Thoracic aorta (tissue), 2 donors: ENCODE data around the gene FIGLA. TPM values are rescaled to one million over a fixed set of nuclear protein-coding genes. Genes with fewer than 3 reads are reported as not detected.

Experiments used
- ATAC-seq: fragments of 150-250 bp; one replicate; pipeline ENCODE4 v1.8.0; 2017; ENCODE audit warnings: low read depth; ENCODE audit not compliant: insufficient number of reproducible peaks, low FRiP score
- DNase-seq: peaks from one replicate; pipeline ENCODE4 v3.0.0-alpha.2; 2020; ENCODE audit warnings: low spot score
- H3K27ac ChIP-seq, 2 donors: fragments of 200-600 bp; sonication (generic); 1 replicate in 1 of 2; 2 replicates in 1 of 2; pipeline ENCODE4 v1.5.1; 2016; ENCODE audit warnings: mild to moderate bottlenecking in 2 of 2, moderate library complexity in 2 of 2
- H3K27me3 ChIP-seq: fragments of 200-600 bp; sonication (generic); replicated peaks from 2 replicates; pipeline ENCODE4 v1.6.0; 2016; ENCODE audit warnings: mild to moderate bottlenecking; ENCODE audit not compliant: insufficient read depth
- H3K36me3 ChIP-seq: fragments of 200-600 bp; sonication (generic); one replicate; pipeline ENCODE4 v1.5.1; 2016
- H3K4me1 ChIP-seq, 2 donors: fragments of 200-600 bp; sonication (generic); 1 replicate in 1 of 2; 2 replicates in 1 of 2; pipeline versions ENCODE4 v1.5.1 to v1.6.0; 2016; ENCODE audit warnings: low read depth in 2 of 2, mild to moderate bottlenecking in 1 of 2; ENCODE audit not compliant: control insufficient read depth in 1 of 2
- H3K4me3 ChIP-seq: fragments of 200-600 bp; sonication (generic); 2 replicates; pipeline ENCODE4 v1.5.1; 2016; ENCODE audit warnings: mild to moderate bottlenecking
- H3K9me3 ChIP-seq: fragments of 200-600 bp; sonication (generic); 2 replicates; pipeline ENCODE4 v1.5.1; 2016
- CTCF ChIP-seq: fragments of 200-600 bp; sonication (generic); IDR thresholded peaks from one replicate; pipeline ENCODE4 v1.5.1; 2019; ENCODE audit warnings: antibody characterized with exemption
- total RNA-seq, 2 donors: library from RNA; depleted of rRNA; stranded (reverse); fragments of >200 nt; gene quantifications; one replicate each; pipeline versions ENCODE4 v1.1.0 to v1.2.3, GENCODE V29; 2016

FIGLA gene
- total RNA-seq, 2 donors from 2014 or later, result not detected

- TF ChIP-seq CTCF, result no peak
- Histone ChIP-seq H3K27me3 (no peaks in the 10 kb centered on the region), H3K27ac (no peak overlapping the region), H3K36me3 (no peaks in the 10 kb centered on the region), H3K9me3 (no peaks in the 10 kb centered on the region), H3K4me3 (no peak overlapping the region), H3K4me1 (no peaks in the 10 kb centered on the region)
- ATAC-seq, result no peak
- no peak for DNase-seq
Measured at GRCh38 chr2:70728128-70728527, 62.3 kb downstream of the FIGLA start.

Other genes with a start within 250 kb of the FIGLA start
- 1 to 10 TPM; 1.1 to 1.9 TPM for gene TGFA, start 236.8 kb downstream of the FIGLA start, total RNA-seq
- 1 to 10 TPM in 1 of 2 donors, under 1 TPM in 1; 0.41 to 1.6 TPM for gene ADD2, start 22.4 kb downstream of the FIGLA start, total RNA-seq
- gene CLEC4F, start 30.0 kb upstream of the FIGLA start, total RNA-seq, result under 1 TPM in 1 of 2 donors, not detected in 1; 0.54 TPM
- gene CD207, start 45.2 kb upstream of the FIGLA start, total RNA-seq, result under 1 TPM in 1 of 2 donors, not detected in 1; 0.27 TPM
- 1 to 10 TPM in 1 of 2 donors, under 1 TPM in 1; 0.56 to 1.9 TPM for gene VAX2, start 109.9 kb upstream of the FIGLA start, total RNA-seq
- 1 to 10 TPM; 1.4 to 4.4 TPM for gene ATP6V1B1, start 145.3 kb upstream of the FIGLA start, total RNA-seq
- gene ANKRD53, start 188.0 kb upstream of the FIGLA start, total RNA-seq, result 1 to 10 TPM in 1 of 2 donors, under 1 TPM in 1; 0.49 to 4.6 TPM
- 10 to 100 TPM; 35.9 to 45.1 TPM for gene TEX261, start 204.2 kb upstream of the FIGLA start, total RNA-seq